Stimulated activated CD4-positive, alpha-beta T cell treated with anti-CD3 and anti-CD28 coated beads, Interleukin-12 subunit alpha, Interleukin-12 subunit beta, amount 100 ng/mL, for 4 hours (primary cell): ENCODE measurements around the gene NEK3.
"Not testable (repeated sequence)": the region's sequence is repeated elsewhere in the genome, so short reads cannot be mapped to it uniquely, and the experiment has no call there.

Experiments used
- DNase-seq: peaks from one replicate; pipeline ENCODE4 v3.0.0-alpha.2; 2020

Gene NEK3

DNA sequence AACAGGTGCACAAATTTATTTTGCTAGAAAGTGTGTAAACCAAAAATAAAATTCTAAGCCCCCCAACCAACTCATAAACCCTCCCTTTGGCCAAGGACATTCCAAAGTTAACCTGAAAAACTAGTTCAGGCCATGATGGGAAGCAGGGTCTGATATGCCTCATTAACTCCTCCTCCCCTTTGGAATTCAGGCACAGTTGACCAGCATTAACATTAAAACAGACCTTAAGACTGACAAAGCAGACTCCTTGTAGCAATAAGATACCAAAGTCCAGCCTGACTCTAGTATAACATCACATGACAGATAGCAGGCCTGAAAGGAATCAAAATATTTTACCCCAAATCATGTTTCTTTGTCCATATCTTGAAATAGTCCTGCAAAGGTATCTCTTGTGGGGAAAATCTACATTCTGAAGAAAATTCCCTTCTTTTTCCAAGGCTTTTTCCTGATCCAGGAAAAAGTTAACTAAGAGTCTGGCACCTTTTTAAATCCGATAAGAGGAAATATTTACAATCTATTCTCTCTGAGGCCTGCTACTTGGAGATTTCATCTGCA, 50.2 kb downstream of the NEK3 start:
- DNase-seq: no peak

DNA sequence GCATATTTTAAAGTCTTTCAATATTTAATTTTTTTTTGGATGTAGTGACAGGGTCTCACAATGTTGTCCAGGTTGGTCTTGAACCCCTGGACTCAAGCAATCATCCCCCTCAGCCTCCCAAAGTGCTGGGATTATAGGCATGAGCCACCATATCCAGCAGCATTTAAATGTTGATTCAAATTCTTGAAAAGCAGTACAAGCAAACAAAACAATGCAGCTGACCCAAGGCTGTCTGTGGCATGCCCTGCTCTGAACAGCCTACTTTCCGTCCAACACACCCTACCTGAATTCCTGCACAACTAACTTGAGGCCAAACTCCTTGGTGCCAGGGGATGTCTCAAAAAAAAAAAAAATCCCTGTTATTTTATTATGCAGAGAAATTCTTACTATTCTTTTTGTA, 53.6 kb downstream of the NEK3 start:
- no peak for DNase-seq

DNA sequence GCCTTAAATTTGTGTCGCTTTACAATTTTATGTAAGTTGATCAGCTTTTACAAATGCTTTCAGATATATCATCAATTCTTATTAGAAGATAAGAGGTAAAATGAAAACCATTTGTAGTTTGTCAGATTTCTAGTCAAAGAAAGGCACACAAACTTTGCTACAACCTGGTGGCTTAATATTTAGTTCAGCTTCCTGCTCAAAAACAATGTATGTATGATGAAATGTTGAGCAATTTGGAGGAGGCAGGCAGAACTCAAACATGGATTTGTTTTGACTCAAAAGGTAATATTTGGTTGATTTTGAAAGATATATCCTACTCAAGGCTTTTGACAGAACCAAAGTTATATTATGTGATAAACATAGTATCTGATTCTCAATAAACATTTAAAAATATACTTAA, 54.8 kb downstream of the NEK3 start:
- no peak for DNase-seq

DNA sequence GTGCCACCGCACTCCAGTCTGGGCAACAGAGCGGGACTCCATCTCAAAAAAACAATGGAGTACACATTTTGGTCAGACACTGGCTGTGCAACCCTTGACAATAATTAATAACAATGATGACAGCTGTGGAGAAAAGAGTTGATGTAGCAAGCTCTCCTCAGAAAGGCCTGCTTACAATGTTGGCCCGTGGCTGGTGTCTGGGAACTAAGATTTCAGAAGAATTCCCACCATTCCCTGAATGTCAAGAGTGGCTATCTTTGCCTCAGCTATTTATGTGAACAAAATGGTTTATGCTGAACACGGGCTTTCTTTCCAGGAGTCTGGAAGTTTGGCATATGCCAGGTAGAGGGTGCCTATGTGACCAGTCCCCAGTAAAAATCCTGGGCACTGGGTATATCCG, 56.0 kb downstream of the NEK3 start:
- DNase-seq: no peak

DNA sequence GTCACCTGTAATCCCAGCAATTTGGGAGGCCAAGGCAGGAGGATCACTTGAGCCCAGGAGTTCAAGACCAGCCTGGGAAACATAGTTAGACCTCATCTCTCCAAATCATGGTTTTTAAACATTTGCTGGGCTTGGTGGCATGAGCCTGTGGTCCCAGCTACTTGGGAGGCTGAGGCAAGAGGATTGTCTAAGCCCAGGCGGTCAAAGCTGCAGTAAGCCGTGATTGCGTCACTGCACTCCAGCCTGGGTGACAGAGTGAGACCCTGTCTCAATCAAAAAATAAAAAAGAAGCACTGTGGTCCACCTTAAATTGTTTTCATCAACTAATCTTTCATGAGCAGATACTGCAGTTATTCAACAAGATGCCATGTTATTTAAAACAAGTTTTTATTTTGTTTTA, 57.0 kb downstream of the NEK3 start:
- not testable (repeated sequence) for DNase-seq

DNA sequence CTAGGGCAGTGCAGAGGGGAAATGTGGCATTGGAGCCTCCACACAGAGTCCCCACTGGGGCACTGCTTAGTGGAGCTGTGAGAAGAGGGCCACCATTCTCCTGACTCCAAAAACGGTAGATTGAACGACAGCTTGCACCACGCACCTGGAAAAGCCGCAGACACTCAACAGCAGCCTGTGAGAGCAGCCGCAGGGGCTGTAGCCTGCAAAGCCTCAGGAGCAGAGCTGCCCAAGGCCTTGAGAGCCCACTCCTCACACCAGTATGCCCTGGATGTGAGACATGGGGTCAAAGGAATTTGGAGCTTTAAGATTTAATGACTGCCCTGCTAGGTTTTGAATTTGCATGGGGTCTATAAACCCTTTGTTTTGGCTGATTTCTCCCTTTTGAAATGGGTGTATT, 62.2 kb downstream of the NEK3 start:
- no peak for DNase-seq

DNA sequence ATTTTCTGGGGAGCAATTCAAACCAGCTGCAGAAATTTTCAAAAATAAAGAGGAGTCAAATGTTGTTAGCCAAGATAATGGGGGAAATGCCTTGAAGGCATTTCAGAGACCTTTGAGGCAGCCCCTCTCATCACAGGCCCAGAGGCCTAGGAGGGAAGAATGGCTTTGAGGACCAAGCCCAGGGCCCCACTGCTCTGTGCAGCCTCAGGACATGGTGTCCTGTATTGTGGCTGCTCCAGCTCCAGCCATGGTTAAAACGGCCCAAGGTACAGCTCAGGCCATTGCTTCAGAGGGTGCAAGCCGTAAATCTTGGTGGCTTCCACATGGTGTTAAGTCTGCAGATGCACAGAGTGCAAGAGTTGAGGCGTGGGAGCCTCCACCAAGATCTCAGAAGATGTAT, 62.6 kb downstream of the NEK3 start:
- DNase-seq: no peak

DNA sequence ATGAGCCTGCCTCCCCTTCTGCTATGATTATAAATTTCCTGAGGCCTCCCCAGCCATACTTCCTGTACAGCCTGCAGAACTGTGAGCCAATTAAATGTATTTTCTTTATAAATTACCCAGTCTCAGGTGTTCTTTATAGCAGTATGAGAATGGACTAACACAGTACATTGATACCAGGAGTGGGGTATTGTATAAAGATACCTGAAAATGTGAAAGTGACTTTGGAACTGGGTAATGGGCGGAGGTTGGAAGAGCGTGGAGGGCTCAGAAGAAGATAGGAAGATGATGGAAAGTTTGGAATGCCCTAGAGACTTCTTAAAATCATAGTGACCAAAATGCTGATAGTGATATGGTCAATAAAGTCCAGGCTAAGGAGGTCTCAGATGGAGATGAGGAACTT, 63.3 kb downstream of the NEK3 start:
- no peak for DNase-seq

DNA sequence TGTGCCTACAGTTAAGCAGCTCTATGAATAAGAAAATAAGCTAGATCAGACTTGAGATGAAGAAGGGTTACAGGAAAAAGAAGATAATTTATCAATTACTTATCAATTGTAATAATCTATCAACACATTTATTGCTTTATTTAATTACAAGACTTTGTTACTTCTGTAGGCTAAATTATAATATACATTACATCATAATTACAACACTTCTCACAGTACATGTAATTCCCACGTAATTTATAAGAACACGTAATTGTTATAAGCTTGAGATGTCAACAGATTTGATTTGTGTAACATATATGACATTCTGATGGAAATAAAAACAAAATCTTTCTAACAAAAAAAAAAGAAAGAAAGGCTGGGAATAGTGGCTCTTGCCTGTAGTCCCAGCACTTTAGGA, 67.3 kb downstream of the NEK3 start:
- DNase-seq: no peak

DNA sequence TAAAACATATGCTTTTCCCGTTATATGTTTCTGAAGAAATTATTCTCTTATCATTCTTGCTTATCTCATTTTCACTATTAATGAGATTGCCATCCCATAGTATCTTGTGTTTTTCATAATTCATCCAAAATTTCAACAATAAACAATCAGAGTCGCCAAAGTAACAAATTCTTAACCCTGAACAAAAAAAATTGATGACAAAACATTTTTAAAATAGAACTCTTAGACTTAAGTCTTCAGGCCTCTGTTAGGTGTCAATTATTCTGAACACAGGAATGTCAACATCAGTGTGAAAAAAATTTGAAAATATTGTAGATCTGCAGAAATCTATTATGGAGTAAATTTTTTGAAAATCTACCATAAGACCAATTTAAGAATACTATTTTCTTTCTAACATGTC, 67.9 kb downstream of the NEK3 start:
- DNase-seq: no peak

DNA sequence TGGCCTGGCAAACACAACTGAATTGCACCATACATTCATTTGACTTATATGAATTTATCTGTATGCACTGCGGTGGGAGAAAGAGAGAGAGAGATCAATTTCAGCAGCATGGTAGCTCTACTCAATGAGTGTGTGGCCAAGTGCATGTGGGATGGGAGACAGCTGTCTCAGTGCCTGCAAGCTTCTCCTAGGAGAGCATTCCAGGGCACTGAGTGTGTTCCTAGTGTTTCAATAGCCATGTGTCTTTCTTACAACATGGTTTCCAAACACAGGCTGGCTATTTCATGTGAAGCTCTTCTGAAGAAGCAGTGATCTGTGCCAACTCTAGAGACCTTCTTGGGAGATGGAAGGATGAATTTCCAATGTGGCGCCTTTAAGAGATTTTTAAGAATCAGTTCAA, 74.0 kb downstream of the NEK3 start:
- DNase-seq: no peak

DNA sequence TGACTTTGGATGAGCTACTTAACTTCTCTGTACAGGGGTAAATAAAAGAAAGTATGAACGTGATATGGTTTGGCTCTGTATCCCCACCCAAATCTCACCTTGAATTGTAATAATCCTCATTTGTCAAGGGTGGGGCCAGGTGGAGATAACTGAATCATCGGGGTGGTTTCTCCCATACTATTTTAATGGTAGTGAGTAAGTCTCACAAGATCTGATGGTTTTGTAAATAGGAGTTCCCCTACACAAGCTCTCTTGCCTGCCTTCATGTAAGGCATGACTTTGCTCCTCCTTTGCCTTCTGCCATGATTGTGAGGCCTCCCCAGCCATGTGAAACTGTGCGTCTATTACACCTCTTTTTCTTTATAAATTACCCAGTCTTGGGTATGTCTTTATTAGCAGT, 74.4 kb downstream of the NEK3 start:
- DNase-seq: not testable (repeated sequence)
